GM23248 (cell line): ENCODE data around the gene LRGUK.

Experiments
- EZH2 ChIP-seq: fragments of 200-600 bp; sonication (generic); IDR thresholded peaks from 2 replicates; pipeline ENCODE4 v1.6.1; 2018; ENCODE audit warnings: antibody characterized with exemption, mild to moderate bottlenecking; ENCODE audit not compliant: insufficient read depth, poor library complexity, severe bottlenecking
- EZH2phosphoT487 ChIP-seq: fragments of 200-600 bp; sonication (generic); IDR thresholded peaks from 2 replicates; pipeline ENCODE4 v1.6.1; 2018; ENCODE audit warnings: antibody characterized with exemption, moderate library complexity, mild to moderate bottlenecking, low read depth; ENCODE audit not compliant: insufficient read depth

GRCh38 chr7:134262322-134262721 is 135.2 kb downstream of the LRGUK start:
- TF ChIP-seq EZH2 (no peak), EZH2phosphoT487 (no peak)
